CD4-positive, alpha-beta memory T cell (primary cell): Measurements from ENCODE around the gene EFNA1. TPM values are rescaled to one million over a fixed set of nuclear protein-coding genes. Genes with fewer than 3 reads are reported as not detected.
A peak's percentile ranks its signal among the peaks of the same experiment; 100 is the strongest.

ENCODE experiments used
- CTCF ChIA-PET: fragments of 350-600 bp; sonication (Branson Sonifier 250); formaldehyde crosslinking; loops from one replicate; lab custom pipeline; 2021; ENCODE audit warnings: inconsistent platforms; ENCODE audit not compliant: partially characterized antibody; lab: Charles Lee
- POLR2A ChIA-PET: fragments of 350-600 bp; sonication (Branson Sonifier 250); formaldehyde crosslinking; loops from one replicate; lab custom pipeline; 2021; ENCODE audit not compliant: partially characterized antibody; lab: Charles Lee
- DNase-seq, 5 donors: peaks; one replicate each; pipeline versions ENCODE4 v3.0.0 to v3.0.0-alpha.2; 2020 to 2022; ENCODE audit warnings: mixed read lengths in 1 of 5
- H3K27ac ChIP-seq: one replicate; pipeline ENCODE4 v1.7.0; 2013; ENCODE audit warnings: low read depth, low read length
- H3K27me3 ChIP-seq: 2 replicates; pipeline ENCODE4 v1.7.0; 2013; ENCODE audit warnings: mild to moderate bottlenecking, low read length, moderate library complexity; ENCODE audit not compliant: insufficient read depth
- H3K36me3 ChIP-seq: 2 replicates; pipeline ENCODE4 v1.7.0; 2013; ENCODE audit warnings: mild to moderate bottlenecking, low read length, moderate library complexity; ENCODE audit not compliant: insufficient read depth
- H3K4me1 ChIP-seq: 2 replicates; pipeline ENCODE4 v1.7.0; 2013; ENCODE audit warnings: mild to moderate bottlenecking, low read length, moderate library complexity; ENCODE audit not compliant: insufficient read depth
- H3K4me3 ChIP-seq, 2 donors: one replicate each; pipeline ENCODE4 v1.7.0; 2013; ENCODE audit warnings: low read length in 2 of 2, mild to moderate bottlenecking in 1 of 2
- H3K9me3 ChIP-seq, 2 donors: one replicate each; pipeline ENCODE4 v1.7.0; 2013; ENCODE audit warnings: low read length in 2 of 2, control low read depth in 1 of 2; ENCODE audit not compliant: control insufficient read depth in 1 of 2
- H3K27ac Mint-ChIP-seq, 7 donors: one replicate each; pipeline ENCODE4 v1.8.0; 2020 to 2021; ENCODE audit warnings: mixed read lengths in 7 of 7, mild to moderate bottlenecking in 6 of 7, inconsistent platforms in 3 of 7, moderate library complexity in 3 of 7
- H3K27me3 Mint-ChIP-seq, 2 donors: one replicate each; pipeline ENCODE4 v1.8.0; 2020 to 2021; ENCODE audit warnings: mixed read lengths in 2 of 2
- H3K36me3 Mint-ChIP-seq, 2 donors: one replicate each; pipeline ENCODE4 v1.8.0; 2020 to 2021; ENCODE audit warnings: mixed read lengths in 2 of 2, inconsistent platforms in 1 of 2, mild to moderate bottlenecking in 1 of 2
- H3K4me1 Mint-ChIP-seq, 4 donors: one replicate each; pipeline ENCODE4 v1.8.0; 2020 to 2021; ENCODE audit warnings: mixed read lengths in 4 of 4, mild to moderate bottlenecking in 1 of 4
- H3K4me3 Mint-ChIP-seq, 8 donors: one replicate each; pipeline ENCODE4 v1.8.0; 2020 to 2021; ENCODE audit warnings: mixed read lengths in 8 of 8, mild to moderate bottlenecking in 7 of 8, moderate library complexity in 6 of 8, inconsistent platforms in 3 of 8
- H3K9me3 Mint-ChIP-seq, 8 donors: one replicate each; pipeline ENCODE4 v1.8.0; 2020 to 2021; ENCODE audit warnings: mixed read lengths in 8 of 8, mild to moderate bottlenecking in 5 of 8, inconsistent platforms in 3 of 8, moderate library complexity in 1 of 8
- intact Hi-C: fragments of 100-400 bp; cut with micrococcal nuclease; formaldehyde crosslinking; loops from one replicate; pipeline ENCODE4 v1.15.1; 2023
- polyA plus RNA-seq, 2 donors: library from polyadenylated mRNA; unstranded; fragments of 300-500 nt; fragmentation: Illumina TruSeq; gene quantifications; one replicate each; pipeline ENCODE4 v1.2.3, GENCODE V29; 2021
- total RNA-seq, 2 experiments: library from RNA; stranded (reverse); gene quantifications; one replicate each; pipeline ENCODE4 v1.2.3, GENCODE V29; 2021

Gene EFNA1
- total and polyA plus RNA-seq, 4 experiments from 2014 or later = 0.84 to 2.0 (median 1.6) TPM

- Mint-ChIP-seq H3K27ac (peak overlapping the region; percentile 88 to 98 (median 94)), H3K27me3 (peaks cover 13 to 30% of the 10 kb centered on the region in 2 donors), H3K36me3 (peaks cover 0 to 3% of the 10 kb centered on the region in 2 donors), H3K9me3 (no peaks in the 10 kb centered on the region), H3K4me1 (peaks cover 21 to 43% (median 32%) of the 10 kb centered on the region in 4 donors), H3K4me3 (peak overlapping the region; percentile 91 to 98 (median 94))
- ChIA-PET POLR2A (interaction anchor here (0.8 to 4.0 kb wide), 23 partner anchors 14 to 682 kb away, joined by 3 to 62 read pairs (median 5); partner anchors contain the start of genes ADAM15, EFNA4, KRTCAP2 and PBXIP1), CTCF (interaction anchor here (0.6 to 5.0 kb wide), 53 partner anchors 10 to 865 kb away, joined by 3 to 74 read pairs (median 4); partner anchors contain the start of genes ADAM15, EFNA1, EFNA4 and KRTCAP2)
- Histone ChIP-seq H3K4me1 (peaks cover 50% of the 10 kb centered on the region), H3K27ac (peak overlapping the region; percentile 54), H3K27me3 (peaks cover 34% of the 10 kb centered on the region), H3K9me3 (no peaks in the 10 kb centered on the region), H3K36me3 (no peaks in the 10 kb centered on the region), H3K4me3 (peak overlapping the region; percentile 80 to 95)
- intact Hi-C loops = loop anchor here (1.0 to 5.0 kb wide), 6 partner anchors 34 to 526 kb away; partner anchors contain the start of genes ADAM15, KRTCAP2, SLC50A1 and TRIM46
- peak; percentile 58 to 94 (median 63) for DNase-seq
Measured at GRCh38 chr1:155085504-155086127, 42.1 kb upstream of the EFNA1 start.

- Histone ChIP-seq H3K9me3 (no peaks in the 10 kb centered on the region), H3K4me1 (peaks cover 47% of the 10 kb centered on the region), H3K27ac (peak overlapping the region; percentile 54), H3K27me3 (peaks cover 30% of the 10 kb centered on the region), H3K36me3 (no peaks in the 10 kb centered on the region), H3K4me3 (peak overlapping the region in 1 of 2 donors; percentile 80)
- peaks cover 20 to 41% (median 31%) of the 10 kb centered on the region in 4 donors for H3K4me1 Mint-ChIP-seq
- no peaks in the 10 kb centered on the region for H3K9me3 Mint-ChIP-seq
- peaks cover 11 to 26% of the 10 kb centered on the region in 2 donors for H3K27me3 Mint-ChIP-seq
- peak overlapping the region in 7 of 8 donors; percentile 10 to 71 (median 59) for H3K4me3 Mint-ChIP-seq
- ChIA-PET POLR2A (interaction anchor here (1.3 to 4.0 kb wide), 7 partner anchors 15 to 527 kb away, joined by 5 to 62 read pairs (median 19); partner anchors contain the start of genes ADAM15, EFNA4, KRTCAP2 and TRIM46), CTCF (interaction anchor here (0.8 to 5.0 kb wide), 19 partner anchors 9 to 620 kb away, joined by 3 to 74 read pairs (median 11); partner anchors contain the start of genes ADAM15, EFNA4, KRTCAP2 and PBXIP1)
- peak overlapping the region in 5 of 7 donors; percentile 78 to 88 (median 83) for H3K27ac Mint-ChIP-seq
- DNase-seq = peak; percentile 78 to 84 (median 80)
- H3K36me3 Mint-ChIP-seq = peaks cover 0 to 3% of the 10 kb centered on the region in 2 donors
- intact Hi-C loops = loop anchor here (5.0 kb wide), 1 partner anchor 51 kb away; the partner anchor contains the start of gene SLC50A1
Measured at GRCh38 chr1:155086128-155086741, 41.4 kb upstream of the EFNA1 start.

- intact Hi-C loops = loop anchor here (5.0 kb wide), 1 partner anchor 50 kb away; the partner anchor contains the start of gene SLC50A1
- DNase-seq = no peak
- POLR2A ChIA-PET = interaction anchor here (2.5 to 4.0 kb wide), 3 partner anchors 24 to 527 kb away, joined by 10 to 62 read pairs (median 27); partner anchors contain the start of genes EFNA4, KRTCAP2 and TRIM46
Measured at GRCh38 chr1:155086856-155087535, 40.7 kb upstream of the EFNA1 start.

GRCh38 chr1:155091071-155092051 lies 36.3 kb upstream of the EFNA1 start:
- no peak overlapping the region for H3K27ac ChIP-seq
- no peaks in the 10 kb centered on the region for H3K36me3 ChIP-seq
- no peak overlapping the region for H3K4me3 ChIP-seq
- peaks cover 12% of the 10 kb centered on the region for H3K4me1 ChIP-seq
- no peak overlapping the region for H3K27ac Mint-ChIP-seq
- ChIA-PET POLR2A (interaction anchor here (0.7 to 1.7 kb wide), 5 partner anchors 40 to 95 kb away, joined by 3 to 14 read pairs (median 4); partner anchors contain the start of genes ADAM15 and KRTCAP2), CTCF (interaction anchor here (0.6 to 6.8 kb wide), 37 partner anchors 9 to 422 kb away, joined by 3 to 229 read pairs (median 4); partner anchors contain the start of genes ADAM15, KRTCAP2, PBXIP1 and PMVK)
- peak; percentile 72 to 78 (median 74) for DNase-seq
- H3K4me1 Mint-ChIP-seq = peaks cover 2 to 8% (median 5%) of the 10 kb centered on the region in 4 donors
- peaks cover 2 to 3% of the 10 kb centered on the region in 2 donors for H3K27me3 Mint-ChIP-seq
- H3K4me3 Mint-ChIP-seq = no peak overlapping the region
- no peaks in the 10 kb centered on the region for H3K9me3 Mint-ChIP-seq
- intact Hi-C loops = loop anchor here (1.0 to 5.0 kb wide), 4 partner anchors 36 to 501 kb away; partner anchors contain the start of gene EFNA1
- no peaks in the 10 kb centered on the region for H3K36me3 Mint-ChIP-seq
- H3K9me3 ChIP-seq = no peaks in the 10 kb centered on the region
- no peaks in the 10 kb centered on the region for H3K27me3 ChIP-seq

More at GRCh38 chr1:155086856-155087535, 40.7 kb upstream of the EFNA1 start:
- Mint-ChIP-seq H3K9me3 (no peaks in the 10 kb centered on the region), H3K36me3 (peaks cover 0 to 3% of the 10 kb centered on the region in 2 donors), H3K4me1 (peaks cover 17 to 39% (median 28%) of the 10 kb centered on the region in 4 donors), H3K4me3 (peak overlapping the region in 1 of 8 donors; percentile 35), H3K27me3 (peaks cover 6 to 21% of the 10 kb centered on the region in 2 donors), H3K27ac (no peak overlapping the region)
- Histone ChIP-seq H3K36me3 (no peaks in the 10 kb centered on the region), H3K4me1 (peaks cover 44% of the 10 kb centered on the region), H3K27ac (no peak overlapping the region), H3K4me3 (no peak overlapping the region), H3K9me3 (no peaks in the 10 kb centered on the region), H3K27me3 (peaks cover 25% of the 10 kb centered on the region)
- CTCF ChIA-PET = interaction anchor here (3.0 to 5.0 kb wide), 5 partner anchors 12 to 85 kb away, joined by 21 to 74 read pairs (median 39); partner anchors contain the start of genes EFNA4 and KRTCAP2

- Histone ChIP-seq H3K4me1 (peaks cover 8% of the 10 kb centered on the region), H3K27me3 (no peaks in the 10 kb centered on the region), H3K9me3 (no peaks in the 10 kb centered on the region), H3K27ac (no peak overlapping the region), H3K36me3 (no peaks in the 10 kb centered on the region), H3K4me3 (no peak overlapping the region)
- Mint-ChIP-seq H3K9me3 (no peaks in the 10 kb centered on the region), H3K4me3 (no peak overlapping the region), H3K27me3 (peaks cover 4 to 5% of the 10 kb centered on the region in 2 donors), H3K27ac (no peak overlapping the region), H3K36me3 (no peaks in the 10 kb centered on the region), H3K4me1 (peaks cover 2 to 8% (median 5%) of the 10 kb centered on the region in 4 donors)
- intact Hi-C loops = loop anchor here (5.0 kb wide), 2 partner anchors 35 to 500 kb away; partner anchors contain the start of gene EFNA1
- DNase-seq = no peak
- CTCF ChIA-PET = interaction anchor here (0.7 to 6.8 kb wide), 29 partner anchors 8 to 423 kb away, joined by 3 to 229 read pairs (median 5); partner anchors contain the start of genes ADAM15, KRTCAP2, PBXIP1 and PMVK
- POLR2A ChIA-PET = interaction anchor here (0.7 to 1.7 kb wide), 5 partner anchors 40 to 94 kb away, joined by 3 to 14 read pairs (median 4); partner anchors contain the start of genes ADAM15 and KRTCAP2
Measured at GRCh38 chr1:155092131-155092530, 35.5 kb upstream of the EFNA1 start.
